Cardiac atrium fibroblast (primary cell): ENCODE results near the gene ADCK2. TPM values are rescaled to one million over a fixed set of nuclear protein-coding genes. Genes with fewer than 3 reads are reported as not detected.

ENCODE experiments used
- total RNA-seq: library from RNA; depleted of rRNA; stranded (reverse); fragments of >200 nt; gene quantifications from 2 replicates; pipeline ENCODE4 v1.2.3, GENCODE V29; 2015

Gene ADCK2, protein sequence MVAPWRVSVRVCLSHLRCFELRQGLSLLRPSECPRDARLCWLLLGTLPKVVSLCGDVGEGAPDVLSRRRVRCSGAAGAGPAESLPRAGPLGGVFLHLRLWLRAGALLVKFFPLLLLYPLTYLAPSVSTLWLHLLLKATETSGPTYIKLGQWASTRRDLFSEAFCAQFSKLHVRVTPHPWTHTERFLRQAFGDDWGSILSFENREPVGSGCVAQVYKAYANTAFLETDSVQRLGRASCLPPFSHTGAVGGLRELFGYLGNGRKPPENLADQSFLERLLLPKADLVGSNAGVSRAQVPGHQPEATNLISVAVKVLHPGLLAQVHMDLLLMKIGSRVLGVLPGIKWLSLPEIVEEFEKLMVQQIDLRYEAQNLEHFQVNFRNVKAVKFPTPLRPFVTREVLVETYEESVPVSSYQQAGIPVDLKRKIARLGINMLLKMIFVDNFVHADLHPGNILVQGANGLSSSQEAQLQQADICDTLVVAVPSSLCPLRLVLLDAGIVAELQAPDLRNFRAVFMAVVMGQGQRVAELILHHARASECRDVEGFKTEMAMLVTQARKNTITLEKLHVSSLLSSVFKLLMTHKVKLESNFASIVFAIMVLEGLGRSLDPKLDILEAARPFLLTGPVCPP
- 14.1 and 24.2 TPM in 2 replicates for total RNA-seq

GRCh38 chr7:140672382-140673062 is at the start of gene ADCK2:
ADCK2 (plus strand) TSS chr7:140672945; CDS start chr7:140673331, 386 bp downstream.

DNA sequence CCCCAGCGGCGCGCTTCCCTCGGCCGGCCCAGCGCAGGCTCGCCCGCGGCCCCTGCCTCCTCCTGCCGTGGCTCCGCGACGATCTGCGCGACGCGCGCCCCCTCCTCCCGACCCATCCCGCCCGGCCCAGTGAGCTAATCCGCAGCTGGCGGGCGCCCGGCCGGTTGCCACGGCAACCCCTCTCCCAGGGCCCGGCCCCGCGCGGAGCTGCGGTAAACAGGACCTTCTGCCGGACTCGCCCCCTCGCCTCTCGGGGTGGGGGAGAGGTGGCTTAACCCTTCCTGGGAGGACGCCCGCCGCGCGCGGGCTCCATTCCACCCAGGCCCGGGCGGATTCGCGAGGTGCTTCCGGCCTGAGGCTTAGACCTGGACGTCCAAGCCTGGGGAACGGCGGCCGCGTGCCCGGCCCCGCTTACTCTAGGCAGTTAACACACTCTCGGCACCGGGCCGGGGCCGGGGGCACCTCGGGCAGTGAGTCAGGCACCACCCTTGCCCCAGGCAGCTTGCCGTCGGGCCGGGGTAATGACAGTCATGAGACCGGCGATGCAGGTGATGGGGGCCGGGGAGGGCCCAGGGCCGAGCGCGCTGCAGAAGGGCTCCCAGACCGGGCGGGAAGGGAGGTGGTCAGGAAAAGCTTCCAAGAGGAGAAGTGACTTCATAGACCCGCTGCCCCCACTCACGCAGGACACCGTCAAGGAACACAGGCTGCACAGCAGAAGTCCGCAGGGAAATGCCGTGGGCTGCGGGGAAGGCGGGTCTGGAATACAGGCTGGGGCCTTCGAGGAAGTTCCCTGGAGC is 31.8 kb upstream of the ADCK2 start, which contains the start of gene DENND2A:
DENND2A (minus strand) TSS at position 87 of the 797 bp plus-strand sequence. CDS start 38,416 bp downstream, outside the sequence.

DNA sequence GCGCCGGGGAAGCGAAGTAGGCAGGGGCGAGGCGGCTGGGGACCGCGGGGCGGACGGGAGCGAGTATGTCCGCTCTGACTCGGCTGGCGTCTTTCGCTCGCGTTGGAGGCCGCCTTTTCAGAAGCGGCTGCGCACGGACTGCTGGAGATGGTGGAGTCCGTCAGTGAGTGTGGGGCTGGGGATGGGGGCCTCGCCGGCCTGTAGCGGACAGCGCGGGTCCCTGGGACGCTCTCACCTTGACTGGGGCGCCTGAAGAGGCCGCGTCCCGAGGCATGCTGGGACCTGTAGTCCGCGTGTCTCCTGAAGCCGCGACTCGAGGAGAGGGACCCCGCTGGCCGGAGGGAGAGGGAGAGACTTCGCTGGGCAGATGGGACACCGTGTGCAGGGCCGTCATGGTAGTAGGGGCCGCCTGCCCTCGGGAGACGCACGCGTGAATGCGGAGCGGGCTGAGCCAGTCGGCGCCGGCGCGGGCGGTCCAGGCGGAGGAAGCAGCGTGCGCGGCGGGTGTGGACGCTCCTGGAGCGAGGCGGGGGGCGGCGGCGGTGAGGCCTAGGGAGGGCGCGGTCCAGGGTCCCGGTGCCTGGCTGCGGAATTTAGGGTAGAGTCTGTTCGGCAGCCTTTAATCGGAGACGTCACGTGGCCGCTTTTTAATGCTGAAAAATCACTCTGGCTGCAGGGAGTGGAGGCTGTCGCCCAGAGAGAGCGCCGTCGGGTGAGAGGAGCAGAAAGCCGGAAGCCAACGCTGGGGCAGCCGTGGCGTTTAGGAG is 24.1 kb downstream of the ADCK2 start, which contains the start of gene NDUFB2:
NDUFB2 (plus strand) TSS at position 29 of the 767 bp plus-strand sequence; CDS start at position 66, 37 bp downstream.

Other genes with a start within 250 kb of the ADCK2 start
- 43.7 and 47.8 TPM in 2 replicates for gene MKRN1, start 193.4 kb upstream of the ADCK2 start, total RNA-seq
- 2.9 and 13.7 TPM in 2 replicates for gene DENND2A, start 32.1 kb upstream of the ADCK2 start, total RNA-seq
- 381 and 496 TPM in 2 replicates for gene NDUFB2, start 23.8 kb downstream of the ADCK2 start, total RNA-seq